ENCODE data around the gene PALD1. TPM values are rescaled to one million over a fixed set of nuclear protein-coding genes. Genes with fewer than 3 reads are reported as not detected.

The PALD1 gene
- total and polyA plus RNA-seq, 9 of the 15 experiments (the other 6 are each of a cell fraction or from before 2014, with no cell fraction given) = 0.03 to 0.29 (median 0.09) TPM; not detected in 2

- TF ChIP-seq THAP12 (CRISPR knock-in tag; IDR thresholded peaks at IDR 0.05) (no peak), ZNF584 (CRISPR knock-in tag; IDR thresholded peaks at IDR 0.05; ENCODE audit: low read depth) (no peak), ZNF740 (CRISPR knock-in tag; IDR thresholded peaks at IDR 0.05) (no peak), ZNF740 (tag; IDR thresholded peaks at IDR 0.05) (no peak), ZBTB8A (IDR thresholded peaks at IDR 0.05; ENCODE audit: partially characterized antibody) (no peak), RUNX1 (IDR thresholded peaks at IDR 0.05; ENCODE audit: low read depth) (no peak), ZBTB33 (CRISPR knock-in tag; IDR thresholded peaks at IDR 0.05) (no peak), GABPA (tag; conservative IDR thresholded peaks at IDR 0.05; ENCODE audit: low read depth) (no peak), CAMTA2 (CRISPR knock-in tag; conservative IDR thresholded peaks at IDR 0.05) (no peak), ATF3 (IDR thresholded peaks at IDR 0.05) (no peak), ATF3 (CRISPR knock-in tag; conservative IDR thresholded peaks at IDR 0.05) (peak; percentile 58), ESRRA (IDR thresholded peaks at IDR 0.05; ENCODE audit: borderline replicate concordance, low read depth) (no peak), ZFP36 (IDR thresholded peaks at IDR 0.05; ENCODE audit: low read depth, low read length, partially characterized antibody) (no peak), C11orf30 (IDR thresholded peaks at IDR 0.05; ENCODE audit: low read depth) (no peak), ZNF212 (CRISPR knock-in tag; IDR thresholded peaks at IDR 0.05) (no peak), MAX (CRISPR knock-in tag; IDR thresholded peaks at IDR 0.05) (no peak), KAT2B (IDR thresholded peaks at IDR 0.05; ENCODE audit: low read depth, low read length) (no peak), ILF3 (IDR thresholded peaks at IDR 0.05; ENCODE audit: borderline replicate concordance) (no peak), TFAP4 (CRISPR knock-in tag; IDR thresholded peaks at IDR 0.05; ENCODE audit: borderline replicate concordance) (no peak), CCNT2 (IDR thresholded peaks at IDR 0.05; ENCODE audit: borderline replicate concordance, extremely low read depth, insufficient read length, low read depth, low read length) (no peak), MAZ (CRISPR knock-in tag; conservative IDR thresholded peaks at IDR 0.05 in 1 of 2, IDR thresholded peaks at IDR 0.05 in 1 of 2) (0 out of 4 replicates have a peak, but pooled peaks of 1 of the 2 experiments have one; percentile 24)
Measured at GRCh38 chr10:70549962-70550458, 71.4 kb downstream of the PALD1 start (continued).
